ENCODE measurements around the gene PIP4P1. TPM values are rescaled to one million over a fixed set of nuclear protein-coding genes. Genes with fewer than 3 reads are reported as not detected.

PIP4P1 gene
- total RNA-seq, 1 donor from 2014 or later: 19.5 TPM

GRCh38 chr14:20417250-20418186 is 43.7 kb downstream of the PIP4P1 start:
- H3K4me1 Mint-ChIP-seq (ENCODE audit: low read depth, unreplicated experiment): no peaks in the 10 kb centered on the region
- no peaks in the 10 kb centered on the region for H3K36me3 Mint-ChIP-seq (ENCODE audit: low read depth, unreplicated experiment)
- no peak overlapping the region for H3K4me3 ChIP-seq (ENCODE audit: insufficient read depth, low read depth, low read length)
- H3K9me3 Mint-ChIP-seq (ENCODE audit: unreplicated experiment): no peaks in the 10 kb centered on the region
- H3K4me2 ChIP-seq (ENCODE audit: low read length): no peak overlapping the region
- no peak for TF ChIP-seq CTCF (IDR thresholded peaks at IDR 0.05; ENCODE audit: insufficient read depth, low read depth, low read length)
- no peak for TF ChIP-seq EZH2 (IDR thresholded peaks at IDR 0.05; ENCODE audit: insufficient read depth, low read length)
- no peak for FAIRE-seq
- DNase-seq (ENCODE audit: low read depth): no peak
- no peak overlapping the region for H3K27ac Mint-ChIP-seq (ENCODE audit: unreplicated experiment)
- H3K27ac ChIP-seq (ENCODE audit: low read depth, low read length): no peak overlapping the region
- no peak overlapping the region for H3K9ac ChIP-seq (ENCODE audit: low read length)
- H4K20me1 ChIP-seq (ENCODE audit: insufficient read depth, low read length): no peaks in the 10 kb centered on the region
- H3K9me3 ChIP-seq (ENCODE audit: insufficient read depth, low read depth, low read length): no peaks in the 10 kb centered on the region
- peaks cover 5% of the 10 kb centered on the region for H3K27me3 Mint-ChIP-seq (ENCODE audit: low read depth, unreplicated experiment)
- no peaks in the 10 kb centered on the region for H3K36me3 ChIP-seq (ENCODE audit: insufficient read depth, low read length)
- no peak overlapping the region for H3K4me3 Mint-ChIP-seq (ENCODE audit: unreplicated experiment)
- no peak overlapping the region for H2AFZ ChIP-seq (ENCODE audit: low read depth, low read length)
- peaks cover under 1% of the 10 kb centered on the region for H3K79me2 ChIP-seq (ENCODE audit: insufficient read depth, low read length)
- peaks cover 4% of the 10 kb centered on the region for H3K4me1 ChIP-seq (ENCODE audit: insufficient read depth, low read length)
- H3K27me3 ChIP-seq (ENCODE audit: insufficient read depth, low read length): no peaks in the 10 kb centered on the region

GRCh38 chr14:20416223-20416622 is 45.0 kb downstream of the PIP4P1 start:
- H3K27me3 Mint-ChIP-seq (ENCODE audit: low read depth, unreplicated experiment): peaks cover 5% of the 10 kb centered on the region

More at GRCh38 chr14:20416223-20416622, 45.0 kb downstream of the PIP4P1 start:
- H3K9me3 ChIP-seq (ENCODE audit: insufficient read depth, low read depth, low read length): no peaks in the 10 kb centered on the region
- no peaks in the 10 kb centered on the region for H3K27me3 ChIP-seq (ENCODE audit: insufficient read depth, low read length)
- H3K4me1 ChIP-seq (ENCODE audit: insufficient read depth, low read length): peaks cover 4% of the 10 kb centered on the region
- H3K4me3 Mint-ChIP-seq (ENCODE audit: unreplicated experiment): no peak overlapping the region
- H3K27ac Mint-ChIP-seq (ENCODE audit: unreplicated experiment): no peak overlapping the region
- H2AFZ ChIP-seq (ENCODE audit: low read depth, low read length): peak overlapping the region; percentile 30
- H3K9me3 Mint-ChIP-seq (ENCODE audit: unreplicated experiment): no peaks in the 10 kb centered on the region
- H3K4me2 ChIP-seq (ENCODE audit: low read length): no peak overlapping the region
- H3K27ac ChIP-seq (ENCODE audit: low read depth, low read length): no peak overlapping the region
- no peaks in the 10 kb centered on the region for H3K36me3 Mint-ChIP-seq (ENCODE audit: low read depth, unreplicated experiment)
- TF ChIP-seq EZH2 (IDR thresholded peaks at IDR 0.05; ENCODE audit: insufficient read depth, low read length) (no peak), CTCF (IDR thresholded peaks at IDR 0.05; ENCODE audit: insufficient read depth, low read depth, low read length) (no peak)
- no peaks in the 10 kb centered on the region for H3K4me1 Mint-ChIP-seq (ENCODE audit: low read depth, unreplicated experiment)
- no peak for FAIRE-seq
- H3K79me2 ChIP-seq (ENCODE audit: insufficient read depth, low read length): peaks cover 14% of the 10 kb centered on the region
- no peak for DNase-seq (ENCODE audit: low read depth)
- H3K4me3 ChIP-seq (ENCODE audit: insufficient read depth, low read depth, low read length): no peak overlapping the region
- no peaks in the 10 kb centered on the region for H3K36me3 ChIP-seq (ENCODE audit: insufficient read depth, low read length)
- H4K20me1 ChIP-seq (ENCODE audit: insufficient read depth, low read length): peaks cover under 1% of the 10 kb centered on the region
- no peak overlapping the region for H3K9ac ChIP-seq (ENCODE audit: low read length)
